GM21367 (cell line): ENCODE measurements around the gene CYP8B1.

Experiments
- ATAC-seq: cut with Tn5 transposase; IDR thresholded peaks from one replicate; pipeline ENCODE4 v1.9.1; 2021; ENCODE audit not compliant: unreplicated experiment

CYP8B1 gene, protein sequence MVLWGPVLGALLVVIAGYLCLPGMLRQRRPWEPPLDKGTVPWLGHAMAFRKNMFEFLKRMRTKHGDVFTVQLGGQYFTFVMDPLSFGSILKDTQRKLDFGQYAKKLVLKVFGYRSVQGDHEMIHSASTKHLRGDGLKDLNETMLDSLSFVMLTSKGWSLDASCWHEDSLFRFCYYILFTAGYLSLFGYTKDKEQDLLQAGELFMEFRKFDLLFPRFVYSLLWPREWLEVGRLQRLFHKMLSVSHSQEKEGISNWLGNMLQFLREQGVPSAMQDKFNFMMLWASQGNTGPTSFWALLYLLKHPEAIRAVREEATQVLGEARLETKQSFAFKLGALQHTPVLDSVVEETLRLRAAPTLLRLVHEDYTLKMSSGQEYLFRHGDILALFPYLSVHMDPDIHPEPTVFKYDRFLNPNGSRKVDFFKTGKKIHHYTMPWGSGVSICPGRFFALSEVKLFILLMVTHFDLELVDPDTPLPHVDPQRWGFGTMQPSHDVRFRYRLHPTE

DNA sequence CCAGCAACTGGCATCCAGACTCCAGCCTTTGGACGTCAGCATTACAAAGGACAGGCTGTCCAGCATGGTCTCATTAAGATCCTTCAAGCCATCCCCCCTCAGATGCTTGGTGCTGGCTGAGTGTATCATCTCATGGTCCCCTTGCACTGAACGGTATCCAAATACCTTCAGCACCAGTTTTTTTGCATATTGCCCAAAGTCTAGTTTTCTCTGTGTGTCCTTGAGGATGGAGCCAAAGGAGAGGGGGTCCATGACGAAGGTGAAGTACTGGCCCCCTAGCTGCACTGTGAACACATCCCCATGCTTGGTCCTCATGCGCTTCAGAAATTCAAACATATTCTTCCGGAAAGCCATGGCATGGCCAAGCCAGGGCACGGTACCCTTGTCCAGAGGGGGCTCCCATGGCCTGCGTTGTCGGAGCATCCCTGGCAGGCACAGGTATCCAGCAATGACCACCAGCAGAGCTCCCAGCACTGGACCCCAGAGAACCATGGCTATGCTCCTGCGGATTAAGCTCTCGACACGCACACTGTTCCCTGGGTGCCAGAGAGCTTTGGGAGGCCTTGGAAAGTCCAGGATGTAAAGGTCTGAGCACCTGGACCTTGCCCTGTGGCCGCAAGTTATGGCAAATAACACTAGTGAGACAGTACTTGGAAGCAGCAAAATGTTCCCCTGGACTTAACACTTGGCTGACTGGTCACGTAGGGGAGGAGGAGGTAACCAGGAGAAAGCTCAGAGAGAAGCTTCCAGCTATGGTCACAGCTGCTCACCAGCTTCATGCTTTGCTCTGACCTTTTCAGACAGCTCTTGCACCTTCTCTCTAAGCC lies at the start of gene CYP8B1:
Gene CYP8B1 (minus strand): TSS at position 555 of the 827 bp plus-strand sequence. CDS start 63 bp downstream, at position 492.
- ATAC-seq = no peak

DNA sequence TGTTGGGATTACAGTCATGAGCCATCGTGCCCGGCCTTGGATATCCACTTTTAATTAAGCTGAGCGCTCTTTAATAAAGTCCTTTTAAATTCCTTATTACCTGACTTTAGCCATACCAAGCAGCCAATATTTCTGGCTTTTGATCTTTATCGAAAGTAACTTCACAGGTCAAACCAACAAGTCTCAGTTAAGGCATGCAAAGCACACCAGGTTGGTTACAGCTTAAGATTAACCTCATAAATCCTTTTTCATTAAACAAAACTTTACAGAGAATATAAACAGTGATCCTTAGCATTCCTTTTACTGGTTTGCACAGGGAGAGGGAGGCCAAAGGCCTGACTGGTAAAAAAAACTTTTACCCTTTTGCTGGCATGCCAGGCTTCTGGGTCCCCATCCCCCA lies 47.9 kb upstream of the CYP8B1 start:
- no peak for ATAC-seq

DNA sequence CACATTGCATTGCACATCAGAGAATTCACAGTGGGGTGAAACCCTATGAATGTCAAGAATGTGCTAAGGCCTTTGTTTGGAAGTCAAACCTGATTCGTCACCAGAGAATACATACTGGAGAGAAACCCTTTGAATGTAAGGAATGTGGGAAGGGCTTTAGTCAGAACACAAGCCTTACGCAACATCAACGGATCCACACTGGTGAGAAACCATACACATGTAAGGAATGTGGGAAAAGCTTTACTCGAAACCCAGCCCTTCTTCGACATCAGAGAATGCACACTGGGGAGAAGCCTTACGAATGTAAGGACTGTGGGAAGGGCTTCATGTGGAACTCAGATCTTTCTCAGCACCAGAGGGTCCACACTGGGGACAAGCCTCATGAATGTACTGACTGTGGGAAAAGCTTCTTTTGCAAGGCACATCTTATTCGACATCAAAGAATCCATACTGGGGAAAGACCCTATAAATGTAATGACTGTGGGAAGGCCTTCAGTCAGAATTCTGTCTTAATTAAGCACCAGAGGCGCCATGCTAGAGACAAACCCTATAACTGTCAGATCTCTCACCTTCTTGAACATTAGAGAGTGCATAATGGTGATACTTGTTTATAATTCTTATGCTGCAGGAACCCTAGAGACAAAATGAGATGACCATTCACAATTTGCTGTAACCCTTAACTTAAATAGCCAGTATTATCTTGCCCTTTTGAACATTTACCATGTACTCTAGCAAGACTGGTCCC lies 39.3 kb upstream of the CYP8B1 start:
- no peak for ATAC-seq

DNA sequence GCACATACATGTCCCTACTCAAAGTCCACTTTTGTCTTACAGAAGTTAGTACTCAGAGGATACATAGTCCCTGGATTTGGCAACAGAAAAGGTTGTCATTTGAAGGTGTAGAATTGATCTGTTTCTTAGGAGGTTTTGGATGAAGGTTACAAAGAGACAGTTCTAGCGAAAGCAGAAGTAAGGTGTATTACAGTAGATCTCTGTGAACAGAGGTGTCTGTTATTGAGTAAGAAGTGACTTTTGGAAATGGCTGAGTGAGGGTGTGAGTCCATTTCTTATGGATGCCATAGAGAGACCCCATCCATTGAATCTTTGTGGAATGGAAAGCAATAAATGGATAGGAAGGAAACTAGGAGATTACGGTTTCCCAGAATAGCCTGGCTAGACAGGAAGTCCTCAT lies 35.9 kb upstream of the CYP8B1 start:
- no peak for ATAC-seq

DNA sequence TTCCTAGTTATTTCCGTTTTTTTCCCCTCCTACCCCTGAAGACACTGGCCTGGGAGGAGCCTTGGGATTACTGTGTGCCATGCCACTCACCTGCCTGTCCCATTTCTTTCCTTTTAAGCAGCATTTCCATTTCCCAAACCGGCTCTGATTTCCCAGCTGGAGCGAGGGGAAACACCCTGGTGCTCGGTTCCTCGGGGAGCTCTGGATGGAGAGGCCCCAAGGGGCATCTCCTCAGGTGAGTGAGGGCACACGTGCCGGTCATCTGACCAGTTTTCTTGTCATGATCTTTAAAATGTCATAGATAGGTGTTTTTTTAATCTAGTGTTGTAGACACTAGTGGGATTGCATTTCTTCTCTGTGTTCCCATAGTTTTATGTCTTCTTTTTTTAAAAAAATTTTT lies 33.0 kb upstream of the CYP8B1 start:
- no peak for ATAC-seq

DNA sequence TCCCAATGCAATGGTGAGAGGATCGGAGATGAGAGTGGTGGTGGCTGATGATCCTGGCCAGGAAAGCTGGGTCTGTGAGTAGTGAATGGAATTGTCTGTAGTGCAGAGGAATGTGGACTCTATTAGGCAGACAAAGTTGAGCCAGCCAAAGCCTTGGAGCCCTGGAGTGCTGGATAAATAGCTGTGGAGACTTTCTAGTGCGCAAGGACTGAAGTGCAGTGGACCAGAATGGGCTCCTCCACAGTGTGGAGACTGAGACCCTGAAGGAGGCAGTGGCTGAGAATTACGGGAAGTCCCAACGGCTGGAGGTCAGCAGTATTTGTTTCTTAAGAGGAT lies 31.1 kb upstream of the CYP8B1 start:
- ATAC-seq = no peak

DNA sequence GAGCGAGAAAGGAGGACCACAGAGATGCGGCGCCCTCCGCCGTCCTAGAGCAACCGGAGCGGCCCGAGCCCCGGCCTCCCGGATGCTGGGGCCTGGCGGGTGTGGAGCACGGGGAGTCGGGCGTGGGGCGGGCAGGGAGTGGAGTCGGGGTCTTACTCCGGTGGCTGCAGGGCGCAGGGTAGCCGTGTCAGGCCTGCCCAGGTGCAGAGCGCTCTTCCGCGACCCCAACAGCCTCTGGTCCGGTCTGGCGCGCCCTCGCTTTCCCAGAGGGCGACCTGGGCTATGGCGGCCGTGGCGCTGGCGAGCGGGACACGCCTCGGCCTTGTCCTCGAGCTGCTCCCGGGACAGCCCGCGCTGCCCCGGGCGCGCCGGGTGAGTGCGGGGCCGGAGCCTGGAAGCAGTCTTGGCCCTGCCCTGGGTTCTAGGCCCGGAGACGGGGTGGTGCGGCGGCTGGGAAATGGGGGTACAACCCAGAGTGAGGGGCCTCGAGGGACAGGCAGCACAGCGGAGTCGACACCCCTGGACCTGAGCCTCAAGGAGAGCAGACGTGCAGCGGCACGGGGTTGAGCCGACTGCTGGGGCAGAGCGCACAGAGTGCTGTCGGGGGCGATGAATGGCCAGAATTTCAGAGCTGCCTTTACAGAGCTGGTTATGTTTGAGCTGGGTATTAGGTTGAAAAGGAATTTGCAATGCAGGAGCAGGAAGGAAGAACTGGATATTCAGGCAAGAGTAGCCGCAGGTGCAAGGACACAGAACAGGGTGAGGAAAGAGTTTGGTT lies 30.6 kb upstream of the CYP8B1 start, which contains the start of gene ZNF662:
Gene ZNF662 (plus strand): TSS at position 73 of the 778 bp plus-strand sequence. CDS start 1,973 bp downstream, outside the sequence.
- no peak for ATAC-seq

DNA sequence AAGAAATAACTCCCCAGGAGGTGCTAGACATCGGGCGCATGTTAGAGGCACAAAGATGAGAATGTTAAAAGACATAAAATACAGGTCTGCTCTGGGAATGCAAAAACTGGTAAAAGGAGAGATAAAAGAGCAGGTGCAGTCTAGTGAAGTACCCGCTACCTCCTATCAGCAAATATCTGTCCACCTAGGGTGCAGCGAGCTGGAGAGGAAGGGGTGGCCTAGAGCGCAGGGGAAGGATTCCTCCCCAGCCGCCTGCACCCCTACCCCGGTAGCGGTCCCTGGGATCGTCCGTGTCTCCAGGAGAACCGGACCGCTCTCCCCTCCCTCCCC lies 30.0 kb upstream of the CYP8B1 start:
- ATAC-seq = no peak

DNA sequence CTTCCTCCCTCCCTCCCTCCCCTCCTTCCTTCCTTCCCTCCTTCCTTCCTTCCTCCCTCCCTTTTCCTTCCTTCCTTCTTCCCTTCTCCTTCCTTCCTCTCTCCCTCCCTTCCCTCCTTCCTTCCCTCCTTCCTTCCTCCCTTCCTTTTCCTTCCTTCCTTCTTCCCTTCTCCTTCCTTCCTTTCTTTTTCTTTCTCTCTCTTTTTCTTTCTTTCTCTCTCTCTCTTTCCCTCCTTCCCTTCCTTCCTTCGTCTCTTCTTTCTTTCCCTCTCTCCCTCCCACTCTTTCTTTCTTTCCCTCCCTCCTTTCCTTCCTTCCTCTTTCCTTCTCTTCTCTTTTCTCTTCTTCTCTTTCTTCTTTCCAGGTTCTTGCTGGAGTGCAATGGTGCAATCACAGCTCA lies 28.4 kb upstream of the CYP8B1 start:
- no peak for ATAC-seq

DNA sequence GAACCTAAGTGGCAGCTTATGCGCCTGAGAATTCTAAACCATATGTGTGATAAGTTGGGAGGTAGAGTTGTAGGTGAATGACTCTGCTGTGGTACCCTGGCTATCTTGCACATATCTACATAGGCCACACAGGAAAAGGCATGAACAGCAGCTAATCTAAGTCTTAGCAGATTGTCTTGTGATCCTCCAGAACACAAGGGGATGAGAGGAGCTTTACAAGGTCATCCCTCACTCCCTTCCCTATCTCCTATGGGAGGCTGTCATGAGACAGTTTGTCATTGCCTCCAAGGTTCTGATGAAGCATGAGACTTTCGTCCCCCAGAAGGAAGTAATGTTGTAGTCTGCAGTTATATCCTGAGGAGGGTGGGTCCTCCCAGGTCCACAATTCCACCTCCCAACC lies 26.6 kb upstream of the CYP8B1 start:
- ATAC-seq = no peak

DNA sequence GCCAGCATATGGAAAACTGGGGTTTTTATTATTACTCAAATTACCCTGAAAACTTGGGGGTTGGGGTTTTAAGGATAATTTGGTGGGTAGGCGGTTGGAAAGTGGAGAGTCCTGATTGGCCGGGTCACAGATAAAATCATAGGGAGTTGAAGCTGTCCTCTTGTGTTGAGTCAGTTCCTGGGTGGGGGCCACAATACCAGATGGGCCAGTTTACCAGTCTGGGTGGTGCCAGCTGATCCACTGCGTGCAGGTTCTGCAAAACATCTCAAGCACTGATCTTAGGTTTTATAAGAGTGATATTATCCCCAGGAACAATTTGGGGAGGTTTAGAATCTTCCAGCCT lies 25.4 kb upstream of the CYP8B1 start:
- no peak for ATAC-seq

DNA sequence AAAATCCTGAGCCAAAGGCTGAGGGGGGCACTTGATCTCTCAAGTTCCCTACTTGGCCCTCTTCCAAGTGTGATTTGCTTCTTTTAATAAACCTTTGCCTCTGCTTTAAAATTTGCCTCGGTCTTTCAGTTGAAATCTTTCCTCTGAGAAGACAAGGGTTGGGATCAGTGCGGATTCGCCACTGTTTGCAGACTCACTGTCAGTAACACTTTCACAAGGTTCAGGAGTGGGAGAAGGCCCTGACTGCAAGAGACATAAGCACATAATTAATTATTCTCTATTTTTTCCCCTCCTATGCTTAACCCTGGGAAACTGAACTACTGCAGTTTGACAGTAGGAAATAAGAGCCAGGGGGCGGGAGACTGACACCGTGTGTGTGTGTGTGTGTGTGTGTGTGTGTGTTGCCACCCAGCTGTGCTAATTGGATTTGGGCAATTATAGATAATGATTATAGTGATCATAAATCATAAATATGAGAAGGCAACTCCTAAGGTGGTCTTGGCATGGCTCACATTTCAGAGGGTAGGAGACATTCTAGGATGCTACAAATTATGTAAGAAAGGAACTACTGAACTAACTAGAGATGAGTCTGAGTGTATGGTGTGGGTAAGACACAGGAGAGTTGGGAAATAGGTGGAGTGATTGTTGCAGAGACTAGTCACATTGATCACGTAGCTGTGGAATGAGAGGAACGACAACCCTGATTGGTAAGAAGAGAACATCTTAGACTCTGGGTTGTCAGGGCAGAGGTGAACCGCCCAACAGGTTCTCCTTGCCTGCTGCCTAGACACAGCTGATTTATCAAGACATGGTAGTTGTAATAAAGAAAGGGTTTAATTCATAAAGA lies 24.8 kb upstream of the CYP8B1 start:
- no peak for ATAC-seq

DNA sequence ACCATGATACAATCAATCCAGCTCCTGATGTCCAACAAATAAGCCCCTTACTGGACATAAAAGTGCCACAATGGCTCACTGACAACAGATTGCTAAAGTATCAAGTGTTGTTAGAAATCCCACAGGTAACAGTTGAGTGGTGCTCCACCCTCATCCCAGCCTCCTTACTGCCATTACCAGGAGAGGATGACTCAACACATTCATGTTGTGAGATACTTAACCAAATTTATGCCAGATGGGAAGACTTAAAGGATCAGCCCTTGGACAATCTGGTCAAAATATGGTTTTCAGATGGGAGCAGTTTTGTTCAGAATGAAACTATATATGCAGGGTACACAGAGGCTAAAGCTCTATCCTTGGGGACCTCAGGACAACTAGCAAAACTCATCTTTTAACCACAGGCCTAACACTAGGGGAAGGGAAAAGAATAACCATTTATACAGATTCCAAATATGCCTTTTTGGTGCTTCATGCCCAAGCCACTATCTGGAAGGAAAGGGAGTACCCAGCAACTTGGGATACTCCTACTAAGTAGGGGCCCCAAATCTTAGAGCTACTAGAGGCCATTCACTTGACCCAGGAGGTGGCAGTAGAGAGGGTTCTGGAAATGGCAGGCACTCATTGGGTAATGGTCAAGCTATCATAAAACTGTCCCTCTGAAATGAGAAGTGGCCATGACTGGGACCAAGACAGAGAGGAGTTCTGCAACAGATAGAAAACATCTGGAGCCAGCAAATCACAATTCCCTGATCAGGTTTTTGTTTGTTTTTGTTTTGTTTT lies 23.4 kb upstream of the CYP8B1 start:
- ATAC-seq = no peak

DNA sequence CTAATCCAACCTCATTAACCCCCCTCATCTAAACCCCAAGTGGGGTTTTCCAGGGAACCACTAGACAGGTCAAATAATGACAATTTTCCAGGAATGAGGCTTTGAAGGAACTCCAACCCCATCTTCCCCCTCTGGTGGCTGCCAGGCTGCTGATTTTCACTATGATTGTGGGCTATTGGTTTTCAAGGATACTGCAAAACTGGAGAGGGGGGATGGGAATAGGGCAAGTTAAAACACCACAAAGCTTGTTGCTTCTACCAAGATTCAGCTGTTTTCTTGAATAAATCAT lies 19.8 kb upstream of the CYP8B1 start:
- no peak for ATAC-seq

DNA sequence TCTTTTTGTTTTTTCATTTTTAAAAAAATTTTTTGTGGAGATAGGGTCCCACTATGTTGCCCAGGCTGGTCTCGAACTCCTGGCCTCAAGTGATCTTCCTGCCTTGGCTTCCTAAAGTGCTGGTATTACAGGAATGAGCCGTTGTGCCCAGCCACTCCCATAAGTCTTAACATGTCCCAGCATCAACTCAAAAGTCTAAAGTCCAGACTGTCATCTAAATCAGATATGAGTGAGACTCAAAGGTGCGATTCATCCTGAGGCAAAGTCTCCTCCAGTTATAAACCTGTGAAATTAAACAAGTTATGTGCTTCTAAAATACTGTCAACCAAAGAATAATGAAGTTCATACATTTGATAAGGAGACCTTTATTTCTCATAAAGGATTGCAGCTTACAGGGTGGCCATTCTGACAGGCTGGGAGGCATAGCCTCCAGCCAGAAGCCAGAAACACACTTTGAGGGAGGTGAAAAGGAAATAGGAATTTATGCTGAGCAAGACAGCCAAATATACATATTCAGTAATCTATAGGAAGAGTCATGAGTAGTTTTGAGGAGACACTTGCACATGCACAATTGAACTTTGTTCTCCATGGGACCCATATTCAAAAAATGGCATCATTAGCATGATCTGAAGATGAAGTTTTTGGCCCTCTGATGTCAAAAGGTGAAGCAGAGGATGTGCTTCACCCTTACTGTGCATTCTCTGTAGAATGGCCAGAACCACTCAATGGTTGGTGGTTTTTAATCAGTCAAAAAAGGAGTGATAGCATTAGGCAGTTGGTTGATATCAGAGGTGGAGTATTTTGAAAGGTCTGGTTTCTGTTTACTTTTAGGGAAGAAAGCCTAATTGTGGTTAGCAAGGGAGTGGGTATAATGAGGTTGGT lies 19.3 kb upstream of the CYP8B1 start:
- no peak for ATAC-seq

DNA sequence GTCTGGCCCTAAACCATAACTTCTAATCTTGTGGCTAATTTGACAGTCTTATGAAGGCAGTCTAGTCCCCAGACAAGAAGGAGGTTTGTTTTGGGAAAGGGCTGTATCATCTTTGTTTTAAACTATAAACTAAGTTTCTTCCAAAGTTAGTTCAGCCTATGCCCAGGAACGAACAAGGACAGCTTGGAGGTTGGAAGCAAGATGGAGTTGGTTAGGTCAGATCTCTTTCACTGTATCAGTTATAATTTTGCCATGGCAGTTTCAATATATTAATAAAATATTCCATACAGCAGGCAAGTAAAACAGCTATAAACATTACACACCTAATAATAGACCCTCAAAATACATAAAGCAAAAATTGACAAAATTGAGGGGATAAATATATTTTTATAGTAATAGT lies 17.1 kb upstream of the CYP8B1 start:
- no peak for ATAC-seq

DNA sequence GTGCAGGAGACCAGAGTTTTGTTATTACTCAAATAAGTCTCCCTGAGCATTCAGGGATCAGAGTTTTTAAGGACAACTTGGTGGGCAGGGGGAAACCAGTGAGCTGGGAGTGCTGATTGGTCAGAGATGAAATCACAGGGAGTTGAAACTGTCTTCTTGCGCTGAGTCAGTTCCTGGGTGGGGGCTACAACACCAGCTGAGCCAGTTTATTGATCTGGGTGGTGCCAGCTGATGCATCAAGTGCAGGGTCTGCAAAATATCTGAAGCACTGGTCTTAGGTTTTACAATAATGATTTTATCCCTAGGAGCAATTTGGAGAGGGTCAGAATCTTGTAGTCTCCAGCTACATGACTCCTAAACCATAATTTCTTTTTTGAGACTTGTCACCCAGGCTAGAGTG lies 16.5 kb upstream of the CYP8B1 start:
- ATAC-seq = no peak

DNA sequence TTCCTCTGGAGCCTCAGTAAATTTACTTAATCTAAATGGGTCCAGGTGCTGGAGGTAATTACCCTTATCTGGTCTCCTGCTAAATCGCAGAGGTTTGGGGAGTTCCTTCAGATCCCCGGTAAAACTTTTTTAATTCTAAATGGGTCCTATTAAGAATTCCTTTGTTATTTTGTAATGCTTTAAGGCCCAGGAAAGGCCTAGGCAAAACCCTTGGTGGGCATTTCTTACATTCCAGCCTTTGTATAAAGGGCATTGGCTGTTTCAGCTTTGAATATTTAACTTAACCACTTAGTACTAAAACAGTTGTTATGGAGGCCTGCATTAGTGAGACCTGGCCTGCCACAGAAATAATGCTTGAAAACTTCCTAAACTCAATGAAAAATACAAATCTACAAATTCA lies 15.4 kb upstream of the CYP8B1 start:
- ATAC-seq = no peak
